PC-9 (cell line): ENCODE results near the gene CDC37L1.

Source experiments
- EZH2 ChIP-seq: fragments of 200-600 bp; sonication (generic); IDR thresholded peaks from 2 replicates; pipeline ENCODE4 v1.8.0; 2017; ENCODE audit warnings: antibody characterized with exemption, low read depth
- TF ChIP-seq, protein P1 (sequence below): fragments of 200-600 bp; sonication (generic); conservative IDR thresholded peaks from 2 replicates; pipeline ENCODE4 v1.6.1; 2017; ENCODE audit warnings: mixed run types, antibody characterized with exemption, mild to moderate bottlenecking, moderate library complexity

DNA sequence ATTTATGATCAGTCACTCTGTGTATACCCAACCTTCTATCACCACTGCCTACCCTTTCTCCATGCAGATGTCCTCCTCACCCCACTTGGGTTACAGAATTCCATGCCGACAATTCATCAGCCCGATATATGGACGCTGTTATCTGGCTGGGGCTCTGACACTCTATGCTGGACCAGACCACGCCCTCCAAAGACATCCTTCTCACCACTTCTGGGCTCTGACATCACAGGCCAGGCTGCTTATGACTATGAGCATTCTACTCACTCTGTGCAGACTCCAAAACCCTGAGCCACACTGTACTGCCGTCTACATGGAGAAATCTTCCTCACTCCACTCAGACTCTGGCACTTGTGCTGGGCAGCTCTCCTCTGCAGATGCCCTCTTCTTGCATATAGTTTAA is 69.2 kb downstream of the CDC37L1 start:
- no peak for TF ChIP-seq EZH2
- TF ChIP-seq, protein P1, sequence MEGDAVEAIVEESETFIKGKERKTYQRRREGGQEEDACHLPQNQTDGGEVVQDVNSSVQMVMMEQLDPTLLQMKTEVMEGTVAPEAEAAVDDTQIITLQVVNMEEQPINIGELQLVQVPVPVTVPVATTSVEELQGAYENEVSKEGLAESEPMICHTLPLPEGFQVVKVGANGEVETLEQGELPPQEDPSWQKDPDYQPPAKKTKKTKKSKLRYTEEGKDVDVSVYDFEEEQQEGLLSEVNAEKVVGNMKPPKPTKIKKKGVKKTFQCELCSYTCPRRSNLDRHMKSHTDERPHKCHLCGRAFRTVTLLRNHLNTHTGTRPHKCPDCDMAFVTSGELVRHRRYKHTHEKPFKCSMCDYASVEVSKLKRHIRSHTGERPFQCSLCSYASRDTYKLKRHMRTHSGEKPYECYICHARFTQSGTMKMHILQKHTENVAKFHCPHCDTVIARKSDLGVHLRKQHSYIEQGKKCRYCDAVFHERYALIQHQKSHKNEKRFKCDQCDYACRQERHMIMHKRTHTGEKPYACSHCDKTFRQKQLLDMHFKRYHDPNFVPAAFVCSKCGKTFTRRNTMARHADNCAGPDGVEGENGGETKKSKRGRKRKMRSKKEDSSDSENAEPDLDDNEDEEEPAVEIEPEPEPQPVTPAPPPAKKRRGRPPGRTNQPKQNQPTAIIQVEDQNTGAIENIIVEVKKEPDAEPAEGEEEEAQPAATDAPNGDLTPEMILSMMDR, result no peak
